Measurements from ENCODE around the gene WDR45. TPM values are rescaled to one million over a fixed set of nuclear protein-coding genes. Genes with fewer than 3 reads are reported as not detected.

Gene WDR45
- total and polyA plus RNA-seq, 10 of the 15 experiments (the other 5 are each of a cell fraction or from before 2014, with no cell fraction given), result 5.9 to 30.9 (median 20.6) TPM

DNA sequence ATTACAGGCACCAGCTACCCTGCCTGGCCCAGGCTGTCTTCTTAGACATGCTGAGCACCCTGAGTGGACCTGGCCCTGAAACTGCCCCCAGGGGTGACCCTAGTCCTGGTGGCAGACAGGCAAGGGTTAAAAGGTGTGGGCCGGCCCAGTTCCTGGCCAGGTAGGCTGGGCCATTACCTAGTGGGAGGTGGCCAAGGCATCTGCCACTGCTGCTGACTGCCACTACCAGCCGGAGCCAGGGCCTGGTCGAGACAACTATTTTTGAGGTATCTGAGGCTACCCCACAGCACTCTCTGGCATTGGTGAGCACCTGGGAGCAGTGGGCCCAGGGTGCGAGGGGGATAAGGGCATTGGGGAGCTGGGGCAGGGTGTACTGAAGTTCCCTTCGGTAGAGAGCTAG is 20.9 kb downstream of the WDR45 start, which contains the start of gene CCDC120:
CCDC120 (plus strand) TSS at position 206 of the 400 bp plus-strand sequence. CDS start 3,043 bp downstream, outside the sequence.
- ATAC-seq (no peak), DNase-seq (ENCODE audit: low read depth, low spot score) (no peak), FAIRE-seq (no peak)
- H4K20me1 ChIP-seq (ENCODE audit: control insufficient read depth, insufficient read depth), result no peaks in the 10 kb centered on the region
- CTCF ChIA-PET, result no interaction called here
- H3K27me3 ChIP-seq (replicated peaks in 1 of 2; ENCODE audit: control insufficient read depth in 2 of 2, insufficient read depth in 2 of 2, low read length in 1 of 2), result no peaks in the 10 kb centered on the region
- BruUV-seq (replicated peaks), result no TSS peak
- H3K36me3 ChIP-seq (ENCODE audit: control insufficient read depth in 2 of 2, insufficient read depth in 2 of 2, low read length in 1 of 2), result no peaks in the 10 kb centered on the region
- intact Hi-C loops (cut with micrococcal nuclease; ENCODE audit: unreplicated experiment) (no loop called here), in situ Hi-C loops (cut with MboI) (no loop called here)
- H2AFZ ChIP-seq (ENCODE audit: control insufficient read depth, low read depth, low read length), result no peak within 1 kb of the TSS
- no peak within 1 kb of the TSS for H3K4me2 ChIP-seq (ENCODE audit: control insufficient read depth, insufficient read depth)
- RAD21 ChIA-PET (ENCODE audit: unreplicated experiment), result no interaction called here
- H3K4me3 ChIP-seq, result no peak within 1 kb of the TSS
- POLR2A ChIA-PET, result interaction anchor here (0.5 kb wide), 1 partner anchor 15 kb away, joined by 5 read pairs; the partner anchor contains the start of gene TFE3
- no peaks in the 10 kb centered on the region for H3K79me2 ChIP-seq (ENCODE audit: control insufficient read depth, insufficient read depth, low read length)
- H3K9ac ChIP-seq (ENCODE audit: control insufficient read depth, insufficient read depth, low read length), result no peak within 1 kb of the TSS
- TF ChIP-seq, protein P1, sequence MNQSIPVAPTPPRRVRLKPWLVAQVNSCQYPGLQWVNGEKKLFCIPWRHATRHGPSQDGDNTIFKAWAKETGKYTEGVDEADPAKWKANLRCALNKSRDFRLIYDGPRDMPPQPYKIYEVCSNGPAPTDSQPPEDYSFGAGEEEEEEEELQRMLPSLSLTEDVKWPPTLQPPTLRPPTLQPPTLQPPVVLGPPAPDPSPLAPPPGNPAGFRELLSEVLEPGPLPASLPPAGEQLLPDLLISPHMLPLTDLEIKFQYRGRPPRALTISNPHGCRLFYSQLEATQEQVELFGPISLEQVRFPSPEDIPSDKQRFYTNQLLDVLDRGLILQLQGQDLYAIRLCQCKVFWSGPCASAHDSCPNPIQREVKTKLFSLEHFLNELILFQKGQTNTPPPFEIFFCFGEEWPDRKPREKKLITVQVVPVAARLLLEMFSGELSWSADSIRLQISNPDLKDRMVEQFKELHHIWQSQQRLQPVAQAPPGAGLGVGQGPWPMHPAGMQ (IDR thresholded peaks at IDR 0.05; ENCODE audit: borderline replicate concordance), result no peak
- TF ChIP-seq ZZZ3 (IDR thresholded peaks at IDR 0.05; ENCODE audit: control insufficient read depth, insufficient read length, low read depth) (no peak), MEF2B (IDR thresholded peaks at IDR 0.05; ENCODE audit: partially characterized antibody, poor library complexity, severe bottlenecking) (no peak), NR2C2 (IDR thresholded peaks at IDR 0.05; ENCODE audit: borderline replicate concordance, control insufficient read depth, insufficient read length, low read depth) (no peak), CREM (IDR thresholded peaks at IDR 0.05; ENCODE audit: low read depth) (no peak), TAF1 (IDR thresholded peaks at IDR 0.05; ENCODE audit: borderline replicate concordance, low read depth, low read length) (no peak), JUND (IDR thresholded peaks at IDR 0.05; ENCODE audit: low read depth, low read length) (no peak), STAT3 (IDR thresholded peaks at IDR 0.05; ENCODE audit: low read depth, low read length) (no peak), STAT1 (conservative IDR thresholded peaks at IDR 0.05) (no peak), CBFB (IDR thresholded peaks at IDR 0.05; ENCODE audit: low read depth) (no peak), ATF7 (IDR thresholded peaks at IDR 0.05; ENCODE audit: low read depth) (no peak)
- TF ChIP-seq, protein P2, sequence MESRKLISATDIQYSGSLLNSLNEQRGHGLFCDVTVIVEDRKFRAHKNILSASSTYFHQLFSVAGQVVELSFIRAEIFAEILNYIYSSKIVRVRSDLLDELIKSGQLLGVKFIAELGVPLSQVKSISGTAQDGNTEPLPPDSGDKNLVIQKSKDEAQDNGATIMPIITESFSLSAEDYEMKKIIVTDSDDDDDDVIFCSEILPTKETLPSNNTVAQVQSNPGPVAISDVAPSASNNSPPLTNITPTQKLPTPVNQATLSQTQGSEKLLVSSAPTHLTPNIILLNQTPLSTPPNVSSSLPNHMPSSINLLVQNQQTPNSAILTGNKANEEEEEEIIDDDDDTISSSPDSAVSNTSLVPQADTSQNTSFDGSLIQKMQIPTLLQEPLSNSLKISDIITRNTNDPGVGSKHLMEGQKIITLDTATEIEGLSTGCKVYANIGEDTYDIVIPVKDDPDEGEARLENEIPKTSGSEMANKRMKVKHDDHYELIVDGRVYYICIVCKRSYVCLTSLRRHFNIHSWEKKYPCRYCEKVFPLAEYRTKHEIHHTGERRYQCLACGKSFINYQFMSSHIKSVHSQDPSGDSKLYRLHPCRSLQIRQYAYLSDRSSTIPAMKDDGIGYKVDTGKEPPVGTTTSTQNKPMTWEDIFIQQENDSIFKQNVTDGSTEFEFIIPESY (IDR thresholded peaks at IDR 0.05), result no peak
- H3K27ac ChIP-seq (ENCODE audit: control insufficient read depth, insufficient read depth), result no peak within 1 kb of the TSS
- WGBS (ENCODE audit: insufficient coverage, insufficient replicate concordance, low lambda C conversion rate, missing lambda C conversion rate), result 31% methylated on average over 5 of the region's 5 CpGs
- SMC1A ChIA-PET (ENCODE audit: uncharacterized antibody, unreplicated experiment), result no interaction called here
- H3K4me1 ChIP-seq (ENCODE audit: control insufficient read depth, insufficient read depth, low read length), result no peaks in the 10 kb centered on the region
- no peaks in the 10 kb centered on the region for H3K9me3 ChIP-seq (replicated peaks; ENCODE audit: control insufficient read depth, insufficient read depth, low read length)

All from GM12878 (cell line).